ENCODE data around the gene ACSL4.
"Not testable (repeated sequence)": the region's sequence is repeated elsewhere in the genome, so short reads cannot be mapped to it uniquely, and the experiment has no call there.

- TF ChIP-seq MXD1 (CRISPR knock-in tag; IDR thresholded peaks at IDR 0.05; ENCODE audit: borderline replicate concordance, poor library complexity, severe bottlenecking); C11orf30 (IDR thresholded peaks at IDR 0.05; ENCODE audit: low read depth); BHLHE40 (IDR thresholded peaks at IDR 0.05; ENCODE audit: low read length); RFX5 (IDR thresholded peaks at IDR 0.05; ENCODE audit: low read depth, low read length); PHF21A (IDR thresholded peaks at IDR 0.05; ENCODE audit: borderline replicate concordance, low read depth); MLLT1 (IDR thresholded peaks at IDR 0.05); MYC (IDR thresholded peaks at IDR 0.05; ENCODE audit: low read depth, low read length); MYC (CRISPR knock-in tag; IDR thresholded peaks at IDR 0.05; ENCODE audit: borderline replicate concordance, low read depth); KLF1 (tag; IDR thresholded peaks at IDR 0.05); SPI1 (IDR thresholded peaks at IDR 0.05; ENCODE audit: borderline replicate concordance, low read depth, low read length); HSF4 (CRISPR knock-in tag; IDR thresholded peaks at IDR 0.05; ENCODE audit: borderline replicate concordance); RBBP5 (IDR thresholded peaks at IDR 0.05; ENCODE audit: borderline replicate concordance, insufficient read depth, low read length, poor library complexity, severe bottlenecking); SMAD3 (CRISPR knock-in tag; conservative IDR thresholded peaks at IDR 0.05): not testable (repeated sequence)
These were observed 61.9 kb downstream of the ACSL4 start for GRCh38 chrX:109671170-109671569.
